Measurements from ENCODE around the gene GABARAP.
A peak's percentile ranks its signal among the peaks of the same experiment; 100 is the strongest.

Gene GABARAP

DNA sequence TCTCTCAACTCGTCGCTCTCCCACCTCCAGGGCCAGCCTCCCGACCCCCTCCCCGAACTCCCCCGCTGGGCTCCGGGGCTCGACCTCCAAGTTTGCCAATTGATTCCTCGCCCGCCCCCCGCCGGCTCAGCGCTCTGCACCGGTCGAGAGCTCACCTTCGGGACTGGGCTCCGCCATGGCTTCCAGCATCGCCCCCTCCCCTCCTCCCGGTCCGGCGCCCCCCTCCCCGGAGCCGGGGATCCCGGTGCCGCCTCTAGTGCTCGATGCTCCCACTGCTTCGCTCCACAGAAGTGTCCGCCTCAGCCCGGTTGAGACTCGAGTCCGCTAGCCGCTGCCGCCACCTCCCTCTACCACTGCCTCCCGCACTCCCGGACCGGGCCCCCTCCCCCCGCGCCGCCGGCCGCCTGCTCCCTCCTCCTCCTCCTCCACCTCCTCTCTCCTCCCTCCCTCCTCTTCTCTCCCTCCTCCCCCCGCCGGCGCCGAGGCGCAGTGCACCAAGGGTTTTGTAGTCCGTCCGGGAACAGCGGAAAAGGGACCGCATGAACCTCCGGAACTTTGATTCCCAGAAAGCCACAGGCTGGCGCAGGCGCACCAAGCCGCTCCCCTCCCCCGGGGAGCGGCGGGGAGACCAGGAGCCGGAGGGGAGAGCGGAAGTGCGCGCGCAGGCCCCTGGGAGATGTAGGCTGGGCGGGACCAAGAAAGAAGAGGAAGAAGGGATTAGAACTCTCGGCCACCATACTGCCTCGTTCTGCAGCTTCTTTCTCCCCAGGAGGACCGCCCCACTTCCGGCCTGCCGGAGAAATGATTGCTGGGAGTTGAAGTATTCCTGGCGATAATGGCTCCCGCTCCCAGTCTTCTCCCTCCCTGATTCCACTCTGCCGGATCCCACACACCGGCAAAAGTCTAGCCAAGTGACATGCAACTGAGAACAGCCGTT, 2.9 kb downstream of the GABARAP start, which contains the start of gene PHF23:
PHF23 (minus strand) TSS at position 367 of the 937 bp plus-strand sequence; CDS start at position 189, 178 bp downstream.
- Histone ChIP-seq H3K4me3 (ENCODE audit: low read length) (peak within 1 kb of the TSS; percentile 95), H3K27ac (ENCODE audit: low read length) (no peak within 1 kb of the TSS), H3K36me3 (ENCODE audit: control insufficient read depth, insufficient read depth, low read length) (peaks cover 20% of the 10 kb centered on the region), H3K4me1 (ENCODE audit: control insufficient read depth, insufficient read depth, low read length) (peaks cover 2% of the 10 kb centered on the region; the same call in 1 of the 2 replicates), H3K27me3 (ENCODE audit: control insufficient read depth, insufficient read depth, low read length) (no peaks in the 10 kb centered on the region), H3K9me3 (ENCODE audit: control insufficient read depth, insufficient read depth, low read length) (no peaks in the 10 kb centered on the region)
- WGBS (ENCODE audit: insufficient coverage, insufficient read length) = no CpG with 5 or more reads among the region's 72 CpGs
- peak; percentile 99 for DNase-seq (ENCODE audit: low read depth, low spot score)

DNA sequence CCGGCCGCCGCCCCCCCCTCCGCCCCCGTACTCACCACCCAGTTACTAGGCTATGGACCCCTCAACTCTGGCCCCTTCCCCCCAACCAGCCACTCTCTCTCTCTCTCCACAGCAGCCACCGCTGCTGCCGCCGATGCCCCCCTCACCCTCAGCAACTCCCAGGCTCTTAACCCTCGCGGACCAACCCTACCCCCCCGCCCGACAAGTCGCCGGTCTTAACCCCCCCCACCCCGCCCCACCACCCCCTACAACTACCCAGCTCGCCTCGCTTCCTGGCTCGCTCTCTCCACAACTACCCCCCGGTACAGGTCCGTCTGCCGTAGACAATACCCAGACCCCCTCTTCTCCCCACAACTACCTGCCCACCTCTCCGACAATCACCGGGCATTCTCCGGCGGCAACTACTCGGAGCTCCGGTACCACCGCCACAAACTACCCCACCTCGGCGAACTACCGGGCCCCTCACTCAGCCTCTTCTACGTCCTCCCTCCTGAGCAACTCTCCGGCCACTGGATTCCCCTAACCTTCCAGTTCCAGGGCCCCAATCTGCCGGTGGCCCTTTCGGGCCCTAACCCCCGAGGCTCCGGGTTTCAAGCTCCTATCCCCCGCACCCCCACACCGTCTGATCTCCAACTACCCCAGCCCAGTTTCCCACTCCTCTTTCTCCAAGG, 3.7 kb downstream of the GABARAP start:
- no CpG with 5 or more reads among the region's 39 CpGs for WGBS (ENCODE audit: insufficient coverage, insufficient read length)
- peak overlapping the region; percentile 95 for H3K4me3 ChIP-seq (ENCODE audit: low read length)
- H3K27me3 ChIP-seq (ENCODE audit: control insufficient read depth, insufficient read depth, low read length) = no peaks in the 10 kb centered on the region
- no peak for DNase-seq (ENCODE audit: low read depth, low spot score)
- peaks cover 2% of the 10 kb centered on the region; the same call in 1 of the 2 replicates for H3K4me1 ChIP-seq (ENCODE audit: control insufficient read depth, insufficient read depth, low read length)
- no peaks in the 10 kb centered on the region for H3K9me3 ChIP-seq (ENCODE audit: control insufficient read depth, insufficient read depth, low read length)
- peaks cover 16% of the 10 kb centered on the region for H3K36me3 ChIP-seq (ENCODE audit: control insufficient read depth, insufficient read depth, low read length)
- no peak overlapping the region for H3K27ac ChIP-seq (ENCODE audit: low read length)

DNA sequence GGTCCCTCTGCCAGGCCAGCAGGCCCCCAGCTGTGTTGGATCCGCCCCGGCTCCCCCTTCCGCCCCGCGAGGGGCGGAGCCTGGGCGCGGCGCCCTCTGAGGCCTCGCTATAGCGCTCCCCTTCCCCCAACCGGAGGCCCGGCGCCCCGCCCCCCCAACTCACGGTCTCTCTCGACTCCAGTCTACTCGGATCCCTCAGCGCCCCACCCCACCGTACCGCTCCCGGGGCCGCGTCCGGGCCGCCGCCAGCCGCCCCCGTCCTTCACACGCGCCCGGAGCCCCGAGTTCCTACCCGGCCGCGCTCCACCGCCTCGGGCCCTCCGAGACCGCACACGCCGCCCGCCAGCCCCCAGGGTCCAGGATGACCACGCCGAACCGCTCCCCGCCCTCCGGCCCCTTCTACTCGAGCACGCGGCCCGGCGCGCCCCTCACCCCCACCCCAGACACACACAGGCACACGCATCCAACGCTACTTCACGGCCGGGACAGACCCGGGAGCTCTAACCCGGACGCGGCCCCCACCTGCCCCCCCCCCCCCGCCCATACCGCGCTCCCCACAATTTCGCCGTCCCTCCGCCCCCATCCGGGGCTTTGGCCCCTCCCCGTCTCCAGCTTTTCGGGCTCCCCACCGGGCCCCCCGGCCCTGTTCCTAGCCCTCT, 4.4 kb downstream of the GABARAP start:
- WGBS (ENCODE audit: insufficient coverage, insufficient read length) = no CpG with 5 or more reads among the region's 73 CpGs
- Histone ChIP-seq H3K4me3 (ENCODE audit: low read length) (peak overlapping the region; percentile 95), H3K27me3 (ENCODE audit: control insufficient read depth, insufficient read depth, low read length) (no peaks in the 10 kb centered on the region), H3K9me3 (ENCODE audit: control insufficient read depth, insufficient read depth, low read length) (no peaks in the 10 kb centered on the region), H3K4me1 (ENCODE audit: control insufficient read depth, insufficient read depth, low read length) (peaks cover 2% of the 10 kb centered on the region; the same call in 1 of the 2 replicates), H3K27ac (ENCODE audit: low read length) (no peak overlapping the region), H3K36me3 (ENCODE audit: control insufficient read depth, insufficient read depth, low read length) (peaks cover 16% of the 10 kb centered on the region)
- no peak for DNase-seq (ENCODE audit: low read depth, low spot score)

DNA sequence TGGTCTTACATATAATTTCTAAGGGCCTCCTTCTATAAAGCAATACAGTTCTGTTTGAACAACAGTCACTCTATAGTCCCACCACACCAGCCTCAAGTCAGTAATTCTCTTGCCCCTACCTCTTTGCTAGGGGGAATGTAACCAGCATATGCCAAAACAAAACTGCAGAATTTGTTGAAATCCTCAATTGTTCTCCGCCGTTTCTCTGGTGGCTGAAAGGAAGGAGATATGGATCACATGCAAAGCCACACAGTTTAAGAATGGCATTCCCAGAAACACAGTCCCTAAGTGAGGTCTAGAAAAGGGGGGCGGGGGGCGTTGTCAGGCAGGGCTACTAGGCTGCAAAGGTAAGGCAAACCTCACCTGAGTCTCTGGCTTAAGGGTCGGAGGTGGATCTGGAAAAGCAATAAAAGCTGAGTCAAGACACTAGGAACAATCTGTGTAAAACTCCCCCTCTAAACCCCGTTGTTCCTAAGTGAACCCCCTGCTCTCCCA, 4.9 kb downstream of the GABARAP start:
- Histone ChIP-seq H3K4me3 (ENCODE audit: low read length) (peak overlapping the region; percentile 95; the same call in 1 of the 2 replicates), H3K4me1 (ENCODE audit: control insufficient read depth, insufficient read depth, low read length) (peaks cover 2% of the 10 kb centered on the region; the same call in 1 of the 2 replicates), H3K36me3 (ENCODE audit: control insufficient read depth, insufficient read depth, low read length) (peaks cover 16% of the 10 kb centered on the region)

GRCh38 chr17:7236808-7237207, 5.4 kb downstream of the GABARAP start:
- Histone ChIP-seq H3K9me3 (ENCODE audit: control insufficient read depth, insufficient read depth, low read length) (no peaks in the 10 kb centered on the region), H3K4me1 (ENCODE audit: control insufficient read depth, insufficient read depth, low read length) (peaks cover 2% of the 10 kb centered on the region; the same call in 1 of the 2 replicates), H3K36me3 (ENCODE audit: control insufficient read depth, insufficient read depth, low read length) (peaks cover 16% of the 10 kb centered on the region), H3K27me3 (ENCODE audit: control insufficient read depth, insufficient read depth, low read length) (no peaks in the 10 kb centered on the region), H3K4me3 (ENCODE audit: low read length) (no peak overlapping the region), H3K27ac (ENCODE audit: low read length) (no peak overlapping the region)
- 100% methylated on average over 1 of the region's 6 CpGs for WGBS (ENCODE audit: insufficient coverage, insufficient read length)
- no peak for DNase-seq (ENCODE audit: low read depth, low spot score)

More for the DNA sequence above, 4.9 kb downstream of the GABARAP start:
- H3K9me3 ChIP-seq (ENCODE audit: control insufficient read depth, insufficient read depth, low read length) = no peaks in the 10 kb centered on the region
- no peak overlapping the region for H3K27ac ChIP-seq (ENCODE audit: low read length)
- no CpG with 5 or more reads among the region's 6 CpGs for WGBS (ENCODE audit: insufficient coverage, insufficient read length)
- H3K27me3 ChIP-seq (ENCODE audit: control insufficient read depth, insufficient read depth, low read length) = no peaks in the 10 kb centered on the region
- DNase-seq (ENCODE audit: low read depth, low spot score) = no peak

GRCh38 chr17:7235693-7236665, 6.3 kb downstream of the GABARAP start:
- no peaks in the 10 kb centered on the region for H3K27me3 ChIP-seq (ENCODE audit: control insufficient read depth, insufficient read depth, low read length)
- no peaks in the 10 kb centered on the region for H3K9me3 ChIP-seq (ENCODE audit: control insufficient read depth, insufficient read depth, low read length)
- 0 out of 2 replicates have a peak, but pooled peaks cover 2% of the 10 kb centered on the region for H3K4me1 ChIP-seq (ENCODE audit: control insufficient read depth, insufficient read depth, low read length)
- WGBS (ENCODE audit: insufficient coverage, insufficient read length) = no CpG with 5 or more reads among the region's 22 CpGs
- no peak overlapping the region for H3K27ac ChIP-seq (ENCODE audit: low read length)
- no peak for DNase-seq (ENCODE audit: low read depth, low spot score)
- H3K4me3 ChIP-seq (ENCODE audit: low read length) = no peak overlapping the region
- peaks cover 16% of the 10 kb centered on the region for H3K36me3 ChIP-seq (ENCODE audit: control insufficient read depth, insufficient read depth, low read length)

GRCh38 chr17:7234083-7234951, 7.9 kb downstream of the GABARAP start, which contains the start of gene DVL2:
Gene DVL2, minus strand, starts transcription at chr17:7234517. Its CDS starts 255 bp downstream, at chr17:7234262.
- Histone ChIP-seq H3K4me3 (ENCODE audit: low read length) (peak within 1 kb of the TSS; percentile 85), H3K27ac (ENCODE audit: low read length) (no peak within 1 kb of the TSS), H3K9me3 (ENCODE audit: control insufficient read depth, insufficient read depth, low read length) (no peaks in the 10 kb centered on the region), H3K36me3 (ENCODE audit: control insufficient read depth, insufficient read depth, low read length) (peaks cover 24% of the 10 kb centered on the region), H3K4me1 (ENCODE audit: control insufficient read depth, insufficient read depth, low read length) (0 out of 2 replicates have a peak, but pooled peaks cover 2% of the 10 kb centered on the region), H3K27me3 (ENCODE audit: control insufficient read depth, insufficient read depth, low read length) (no peaks in the 10 kb centered on the region)
- DNase-seq (ENCODE audit: low read depth, low spot score) = peak; percentile 84
- WGBS (ENCODE audit: insufficient coverage, insufficient read length) = no CpG with 5 or more reads among the region's 72 CpGs

DNA sequence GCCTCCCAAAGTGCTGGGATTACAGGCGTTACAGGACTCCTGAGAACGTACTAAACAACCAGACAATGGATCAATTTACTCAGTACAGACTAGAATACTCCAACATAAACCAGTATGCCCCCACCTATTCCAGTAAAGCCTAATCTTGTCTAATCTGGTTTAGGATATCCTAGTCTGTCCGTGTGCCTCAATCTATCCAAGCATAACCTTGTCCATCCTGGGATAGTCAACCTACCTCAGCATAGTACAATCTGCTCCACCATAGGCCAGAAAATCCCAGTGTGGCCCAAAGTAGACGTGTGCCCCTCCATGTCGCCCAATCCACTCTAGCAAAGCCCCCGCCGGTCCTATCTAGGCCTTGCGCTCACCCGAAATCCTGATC, 8.6 kb downstream of the GABARAP start:
- WGBS (ENCODE audit: insufficient coverage, insufficient read length) = no CpG with 5 or more reads among the region's 9 CpGs
- H3K9me3 ChIP-seq (ENCODE audit: control insufficient read depth, insufficient read depth, low read length) = no peaks in the 10 kb centered on the region
- H3K27ac ChIP-seq (ENCODE audit: low read length) = no peak overlapping the region
- 0 out of 2 replicates have a peak, but pooled peaks cover 2% of the 10 kb centered on the region for H3K4me1 ChIP-seq (ENCODE audit: control insufficient read depth, insufficient read depth, low read length)
- no peak for DNase-seq (ENCODE audit: low read depth, low spot score)
- H3K36me3 ChIP-seq (ENCODE audit: control insufficient read depth, insufficient read depth, low read length) = peaks cover 29% of the 10 kb centered on the region
- peak overlapping the region; percentile 85 for H3K4me3 ChIP-seq (ENCODE audit: low read length)
- H3K27me3 ChIP-seq (ENCODE audit: control insufficient read depth, insufficient read depth, low read length) = no peaks in the 10 kb centered on the region

Measured in iPS DF 6.9 (cell line).